GM19238 (cell line): ENCODE data around the gene MKI67.

ENCODE experiments used
- DNase-seq: peaks from one replicate; pipeline ENCODE4 v3.0.0; 2011; ENCODE audit warnings: low spot score; ENCODE audit not compliant: insufficient read length

MKI67 gene

DNA sequence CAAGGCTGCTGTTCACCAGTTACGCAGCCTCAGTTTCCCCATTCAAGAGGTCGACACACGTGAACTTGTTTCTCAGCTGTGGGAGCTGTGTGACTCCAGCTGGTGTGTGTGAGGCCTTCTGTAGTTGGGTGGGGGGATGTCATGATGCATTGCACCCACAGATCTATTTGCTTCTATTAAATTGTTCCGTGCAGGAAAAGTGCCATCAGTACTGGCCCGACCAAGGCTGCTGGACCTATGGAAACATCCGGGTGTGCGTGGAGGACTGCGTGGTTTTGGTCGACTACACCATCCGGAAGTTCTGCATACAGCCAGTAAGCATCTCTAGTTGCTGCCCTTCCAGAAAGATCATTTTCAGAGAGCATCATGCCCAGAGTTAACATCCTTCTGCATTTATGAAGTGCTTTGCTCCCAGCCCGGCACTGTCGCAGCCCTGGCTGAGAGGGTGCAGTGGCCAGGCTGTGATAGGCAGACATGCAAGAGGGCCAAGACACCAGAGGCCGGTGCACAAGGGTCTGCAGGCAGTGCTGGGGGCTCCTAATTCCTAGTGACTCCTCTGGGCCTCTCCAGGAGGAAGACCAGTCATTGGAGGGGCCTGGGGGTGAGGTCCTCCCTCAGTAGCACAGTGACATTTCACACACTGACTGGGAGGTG lies 60.2 kb downstream of the MKI67 start:
- no peak for DNase-seq

DNA sequence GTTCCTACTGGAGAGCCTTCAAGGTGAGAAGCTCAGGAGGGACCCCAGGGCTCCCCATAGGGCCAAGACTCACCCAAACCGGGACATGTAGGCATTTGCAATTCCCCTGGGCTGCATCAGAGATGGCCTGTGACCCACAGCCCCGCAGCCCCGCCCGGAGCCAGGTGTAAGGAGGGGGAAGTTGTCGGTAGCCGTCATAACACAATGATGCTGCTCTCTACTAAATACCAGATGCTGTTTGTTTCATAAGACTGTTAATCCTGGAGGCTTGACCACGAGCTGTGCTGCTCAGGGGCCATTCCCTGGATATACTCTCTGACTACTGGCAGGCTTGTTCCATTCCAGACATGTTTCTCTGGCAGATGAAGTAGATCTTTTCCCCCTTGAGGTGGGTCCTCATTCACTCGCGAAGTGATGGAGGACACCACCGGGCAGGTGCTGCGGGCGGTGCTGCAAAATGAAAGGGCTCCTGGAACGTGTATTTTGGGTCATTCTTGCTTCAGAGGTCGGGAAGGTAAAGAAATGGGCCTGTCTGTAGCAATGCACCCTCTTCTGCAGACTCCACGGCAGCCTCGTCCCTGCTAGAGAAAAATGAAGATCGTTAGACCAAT lies 61.1 kb downstream of the MKI67 start:
- no peak for DNase-seq

DNA sequence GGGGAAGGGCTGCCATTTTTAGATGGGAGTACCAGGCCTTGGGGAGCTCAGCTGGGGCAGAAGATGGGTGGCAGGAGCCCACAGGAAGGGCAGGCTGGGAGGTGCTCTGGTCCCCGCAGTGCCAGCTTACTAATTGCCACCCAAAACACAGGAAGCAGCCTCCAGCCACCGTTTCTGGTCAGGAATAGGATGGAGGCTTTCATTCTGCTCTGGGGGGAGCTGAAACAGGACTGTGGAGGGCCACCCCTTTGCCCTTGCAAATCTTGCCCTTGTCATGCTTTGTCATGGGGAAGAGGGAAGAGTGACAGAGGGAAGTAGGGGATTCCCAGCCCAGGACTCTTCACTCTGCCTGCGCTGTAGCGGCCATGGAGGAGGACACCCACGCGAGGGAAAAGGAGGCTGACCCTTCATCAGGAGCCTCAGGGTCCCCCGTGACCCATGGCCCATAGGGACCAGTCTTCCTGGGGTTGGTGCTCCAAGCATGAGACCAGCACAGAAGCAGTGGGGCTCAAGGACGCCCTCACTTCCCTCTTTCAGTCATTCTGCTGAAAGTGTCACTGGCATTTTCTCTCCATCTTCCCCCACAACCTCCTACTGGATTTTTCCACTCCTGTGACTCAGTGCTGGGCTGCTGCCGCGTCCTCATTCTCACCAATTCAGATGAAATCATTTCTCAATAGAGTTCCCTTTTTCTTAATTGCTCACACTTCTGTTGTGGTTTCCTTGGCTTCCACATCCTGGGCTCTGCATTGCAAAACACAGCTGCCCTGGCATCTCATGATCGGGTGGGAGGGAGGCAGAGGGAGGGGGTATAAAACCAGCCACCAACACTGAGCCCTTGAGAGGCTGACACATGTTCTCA lies 61.9 kb downstream of the MKI67 start:
- DNase-seq = peak; percentile 19

DNA sequence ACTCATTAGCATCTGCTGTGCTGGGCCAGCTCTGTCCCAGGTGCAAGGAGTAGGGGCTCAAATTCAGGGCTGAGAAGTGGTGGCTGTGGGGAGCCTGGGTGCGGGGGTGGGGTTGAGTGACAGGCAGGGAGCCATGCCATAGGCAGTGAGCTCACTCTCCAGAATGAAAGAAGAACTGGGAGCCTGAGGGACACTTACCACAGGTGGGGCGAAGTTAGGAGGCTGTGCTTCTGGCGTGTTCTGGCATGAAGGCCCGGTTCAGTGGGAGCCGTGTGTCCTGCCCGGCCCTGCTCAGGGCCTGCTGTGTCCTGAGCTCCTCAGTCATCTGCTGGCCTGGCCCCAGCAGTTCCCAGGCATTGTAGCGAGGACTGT lies 62.5 kb downstream of the MKI67 start:
- no peak for DNase-seq

DNA sequence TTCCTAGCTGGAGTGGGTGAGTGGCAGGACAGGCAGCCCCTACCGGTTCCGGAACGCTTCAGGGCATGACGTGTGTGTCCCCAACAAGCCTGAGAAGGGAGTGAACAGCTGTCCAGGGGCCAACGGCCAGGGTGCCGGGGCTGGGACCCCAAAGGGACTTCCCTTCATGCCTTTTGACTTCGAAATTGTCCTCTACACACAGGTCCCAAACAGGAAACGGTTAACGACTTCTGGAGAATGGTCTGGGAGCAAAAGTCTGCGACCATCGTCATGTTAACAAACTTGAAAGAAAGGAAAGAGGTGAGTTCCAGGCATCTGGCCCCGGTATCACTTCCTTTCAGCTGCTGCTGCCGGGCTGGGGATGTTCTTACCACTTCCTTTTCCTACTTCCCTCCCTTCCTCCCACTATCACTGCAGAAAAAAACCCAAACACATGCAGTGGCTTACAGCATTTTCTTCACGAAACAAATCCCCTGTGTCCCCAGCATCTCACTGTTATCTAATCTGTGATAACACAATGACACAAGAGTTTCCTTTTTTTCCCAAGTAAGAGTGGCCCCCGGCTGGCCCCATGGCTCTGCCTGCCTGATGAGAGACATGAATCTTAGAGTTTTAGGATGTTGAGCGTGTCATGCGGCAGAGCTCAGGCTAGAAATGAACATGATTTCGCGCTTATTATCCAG lies 63.2 kb downstream of the MKI67 start:
- DNase-seq = peak; percentile 23

DNA sequence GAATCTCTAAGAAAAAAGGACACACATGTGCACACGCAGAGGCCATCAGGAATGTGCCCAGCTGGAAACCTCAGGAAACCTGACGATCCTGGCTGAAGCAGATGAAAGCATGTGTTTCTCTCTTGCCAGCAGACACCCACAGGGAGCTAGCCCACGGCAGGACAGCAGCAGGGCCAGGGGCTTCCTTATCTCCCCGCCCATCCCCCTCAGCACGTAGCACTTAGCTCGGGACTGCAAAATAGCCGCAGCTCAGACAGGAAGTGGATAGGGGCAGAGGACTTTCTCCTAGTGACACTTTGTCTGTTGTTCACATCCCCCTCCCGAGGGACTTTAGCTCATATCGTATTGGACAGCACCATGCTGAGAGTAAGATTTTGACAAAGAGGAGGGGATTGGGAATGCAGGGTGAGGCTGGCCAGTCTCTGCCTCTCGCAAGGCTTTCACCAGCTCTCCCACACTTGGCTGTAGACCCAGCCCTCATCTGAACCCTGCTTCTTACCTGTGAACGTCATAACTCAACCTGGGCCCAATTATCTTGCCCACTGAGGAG lies 63.8 kb downstream of the MKI67 start:
- no peak for DNase-seq

DNA sequence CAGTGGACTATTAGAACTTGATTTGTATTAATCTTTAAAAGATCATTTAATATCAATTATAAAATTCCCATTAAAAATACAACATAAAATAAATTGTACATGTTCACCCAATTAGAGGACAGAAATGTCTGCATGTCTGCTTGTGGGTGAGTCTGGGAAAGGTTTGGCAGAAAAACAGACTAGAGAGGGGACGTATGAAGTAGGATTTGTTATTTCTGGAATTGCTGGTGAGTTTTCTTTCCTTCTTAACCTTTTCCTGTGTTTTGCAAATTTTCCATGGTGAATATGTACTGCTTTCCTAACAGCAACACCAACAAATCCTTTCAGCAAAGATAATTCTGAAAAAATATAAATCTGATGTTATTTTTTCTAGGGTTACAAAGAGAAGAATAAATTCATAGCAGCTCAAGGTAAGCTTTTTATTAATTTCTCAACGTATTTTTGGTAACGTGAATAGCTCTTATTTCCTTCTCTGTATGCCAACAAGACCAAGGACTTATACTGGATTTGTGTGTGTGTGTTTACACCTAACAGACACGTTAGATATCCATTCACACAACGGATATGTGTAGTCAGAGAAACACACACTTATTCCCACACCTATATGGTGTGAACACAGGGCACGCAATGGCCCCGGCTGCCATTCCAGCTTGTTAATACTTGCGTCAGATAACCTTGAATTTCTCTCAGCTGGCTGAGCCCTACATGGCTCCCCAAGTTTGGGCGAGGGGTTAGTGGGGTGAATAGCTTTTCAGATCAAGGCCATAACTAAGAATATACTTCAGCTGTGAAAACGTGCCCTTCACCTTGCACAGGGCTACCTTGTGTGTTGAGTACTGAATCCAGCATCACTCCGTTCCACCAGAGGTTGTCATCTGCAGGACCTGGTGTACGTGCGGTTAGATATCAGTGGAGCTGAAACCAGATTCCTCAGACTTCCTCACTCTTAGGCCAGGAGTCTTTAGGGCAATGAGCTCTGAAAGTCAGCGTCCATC lies 64.6 kb downstream of the MKI67 start:
- DNase-seq = no peak

DNA sequence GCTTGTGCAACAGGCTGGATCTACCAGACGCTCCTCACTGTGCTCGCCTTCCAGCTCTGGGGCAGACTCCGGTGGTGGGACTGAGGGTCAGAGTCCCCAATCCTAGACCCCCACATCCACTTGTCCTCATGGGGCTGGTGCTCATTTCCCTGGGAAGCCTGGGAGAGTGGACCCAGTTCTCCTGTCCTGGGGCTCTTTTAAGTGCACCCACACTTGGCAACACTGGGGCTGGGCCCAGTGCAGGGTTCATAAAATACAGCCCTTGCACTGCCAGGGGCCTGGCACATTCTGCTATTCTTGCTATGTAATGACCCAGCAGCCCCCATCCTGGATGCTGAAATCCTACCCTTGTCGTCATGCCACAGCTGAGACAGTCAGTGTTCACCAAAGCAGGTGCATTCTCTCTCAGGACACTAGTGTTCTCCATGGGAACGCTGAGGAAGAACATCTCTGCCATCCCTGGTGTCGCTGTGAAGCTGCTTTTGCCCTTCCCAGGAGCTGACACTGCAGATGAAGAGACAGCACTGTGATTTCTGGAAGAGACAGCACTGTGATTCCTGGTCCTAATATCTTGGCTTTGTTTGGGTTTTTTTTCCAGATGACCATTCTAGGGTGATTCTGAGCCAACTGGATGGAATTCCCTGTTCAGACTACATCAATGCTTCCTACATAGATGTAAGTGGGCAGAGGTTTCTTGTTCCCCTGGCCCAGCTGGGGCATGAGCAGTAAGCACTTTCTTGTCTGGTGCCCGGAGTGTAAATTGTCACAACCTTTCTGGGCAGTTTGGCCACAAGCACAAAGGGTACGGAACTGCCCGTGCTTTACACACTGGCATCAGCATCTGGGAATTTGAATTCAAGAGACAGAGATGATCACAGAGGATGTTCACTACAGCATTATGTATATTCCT lies 65.6 kb downstream of the MKI67 start:
- DNase-seq = no peak

DNA sequence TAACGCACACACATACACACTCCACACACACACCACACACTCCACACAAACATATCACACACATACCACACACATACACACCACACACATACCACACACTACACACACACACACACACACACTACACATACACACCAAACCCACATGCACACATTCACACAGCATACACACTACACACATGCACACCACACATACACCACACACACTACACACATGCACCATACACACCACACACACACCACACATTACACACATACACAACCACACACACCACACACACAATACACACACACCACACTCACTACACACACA lies 66.3 kb downstream of the MKI67 start:
- no peak for DNase-seq

DNA sequence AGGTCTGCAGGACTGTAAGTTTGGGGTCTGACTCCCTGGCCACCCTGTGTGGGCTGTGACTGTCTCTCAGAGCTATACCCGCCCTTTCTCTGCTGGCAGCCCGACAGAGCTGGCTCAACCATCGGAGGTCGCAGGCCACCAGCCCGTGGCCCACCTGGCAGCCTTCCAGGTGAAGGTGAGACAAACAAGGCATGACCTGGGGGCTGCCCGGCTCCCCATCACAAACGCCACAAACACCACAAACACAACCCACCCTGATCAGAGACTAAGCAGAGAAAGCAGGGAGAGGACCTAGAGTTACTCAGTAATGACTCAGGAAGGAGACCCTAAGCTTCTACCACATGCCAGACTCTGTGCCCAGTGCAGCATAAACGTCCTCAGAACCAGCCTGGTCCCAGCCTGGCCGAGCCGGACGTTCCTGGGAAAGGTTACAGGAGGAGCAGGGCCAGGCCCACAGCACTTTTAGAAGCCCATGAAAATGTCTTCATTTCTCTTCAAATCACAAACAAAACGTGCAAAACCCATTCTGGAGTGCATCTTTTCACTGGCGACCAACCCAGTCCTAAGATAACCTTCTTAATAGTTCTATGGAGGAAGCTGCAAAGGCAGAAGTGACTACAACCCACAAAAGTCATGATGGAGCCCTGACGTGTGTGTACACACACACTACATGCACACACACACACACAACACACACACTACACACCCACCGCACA lies 66.8 kb downstream of the MKI67 start:
- no peak for DNase-seq

DNA sequence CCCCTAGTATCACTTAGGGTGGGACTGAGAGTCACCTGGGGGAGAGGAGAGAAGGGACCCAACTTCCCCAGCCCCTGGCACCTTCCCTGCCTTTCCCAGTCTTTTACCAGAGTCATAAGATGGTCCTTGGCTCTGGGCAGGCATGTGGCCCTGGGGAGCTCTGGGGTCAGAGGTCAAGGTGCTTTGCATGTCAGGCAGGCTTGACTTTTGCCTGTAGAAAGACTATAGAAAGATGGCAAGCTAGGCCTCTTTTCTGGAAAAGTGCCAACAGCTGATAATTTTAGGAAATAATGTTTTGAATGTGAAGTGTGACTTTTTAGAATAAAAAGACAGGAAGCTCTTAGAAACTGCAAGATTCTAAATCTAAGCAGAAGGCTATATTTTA lies 67.5 kb downstream of the MKI67 start:
- DNase-seq = no peak

DNA sequence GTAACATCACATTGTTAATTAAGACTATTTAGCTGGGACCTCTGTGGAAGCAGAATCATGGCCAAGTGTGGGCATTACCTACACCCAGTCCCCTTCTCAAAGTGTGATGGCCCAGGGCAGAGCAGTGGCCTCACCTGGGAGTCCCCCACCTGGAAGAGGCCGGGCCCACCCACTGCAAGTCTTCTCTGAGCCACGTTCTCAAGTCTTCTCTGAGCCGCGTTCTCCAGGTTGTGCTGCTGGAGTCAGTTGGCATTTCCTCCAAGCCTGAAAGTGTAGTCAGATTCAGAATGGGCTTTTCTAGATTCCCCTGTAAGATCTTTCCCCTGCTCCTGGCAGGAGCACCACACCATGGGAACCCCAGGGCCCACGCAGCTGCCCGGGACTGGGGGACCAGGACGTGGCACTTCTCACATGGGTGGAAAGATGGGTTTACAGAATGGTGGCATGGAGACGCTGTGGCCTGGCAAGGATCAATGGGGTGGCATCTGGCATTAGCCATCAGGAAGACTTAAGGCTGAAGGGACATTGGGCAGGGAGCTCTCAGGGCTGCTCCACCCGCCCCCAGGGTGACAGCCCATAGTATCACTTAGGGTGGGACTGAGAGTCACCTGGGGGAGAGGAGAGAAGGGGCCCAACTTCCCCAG lies 68.0 kb downstream of the MKI67 start:
- no peak for DNase-seq

DNA sequence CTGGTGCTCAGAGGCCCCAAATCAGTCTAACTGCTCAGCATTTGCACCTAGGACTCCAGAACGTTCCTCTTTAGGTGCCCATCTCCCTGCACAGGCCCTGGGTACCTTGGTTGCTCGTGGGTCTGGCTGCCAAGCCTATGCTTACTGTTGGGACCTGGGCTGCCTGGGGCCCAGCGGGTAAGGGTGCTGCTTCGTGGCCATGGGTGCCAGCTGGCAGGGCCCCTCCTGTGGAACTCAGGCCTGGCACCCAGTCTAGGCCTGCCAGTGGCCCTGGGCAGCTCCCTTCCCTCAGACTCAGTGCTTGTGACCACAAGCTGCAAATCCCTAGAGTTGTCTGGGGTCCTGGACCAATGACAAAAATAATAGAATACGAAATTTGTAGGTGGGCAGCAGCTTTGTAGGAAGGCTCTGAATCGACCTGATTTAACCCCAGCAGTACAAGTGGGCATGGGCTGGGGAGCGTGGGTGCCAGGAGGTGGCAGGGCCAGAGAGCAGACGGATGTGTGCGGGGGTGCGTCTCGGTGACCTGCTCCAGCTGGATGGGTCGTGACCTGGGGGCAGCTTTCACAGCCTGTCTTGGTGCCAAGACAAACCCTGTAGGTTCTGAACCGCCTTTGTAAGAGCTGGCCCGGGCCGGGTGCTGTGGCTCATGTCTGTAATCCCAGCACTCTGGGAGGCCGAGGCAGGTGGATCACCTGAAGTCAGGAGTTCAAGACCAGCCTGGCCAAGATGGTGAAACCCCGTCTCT lies 69.7 kb downstream of the MKI67 start:
- no peak for DNase-seq

DNA sequence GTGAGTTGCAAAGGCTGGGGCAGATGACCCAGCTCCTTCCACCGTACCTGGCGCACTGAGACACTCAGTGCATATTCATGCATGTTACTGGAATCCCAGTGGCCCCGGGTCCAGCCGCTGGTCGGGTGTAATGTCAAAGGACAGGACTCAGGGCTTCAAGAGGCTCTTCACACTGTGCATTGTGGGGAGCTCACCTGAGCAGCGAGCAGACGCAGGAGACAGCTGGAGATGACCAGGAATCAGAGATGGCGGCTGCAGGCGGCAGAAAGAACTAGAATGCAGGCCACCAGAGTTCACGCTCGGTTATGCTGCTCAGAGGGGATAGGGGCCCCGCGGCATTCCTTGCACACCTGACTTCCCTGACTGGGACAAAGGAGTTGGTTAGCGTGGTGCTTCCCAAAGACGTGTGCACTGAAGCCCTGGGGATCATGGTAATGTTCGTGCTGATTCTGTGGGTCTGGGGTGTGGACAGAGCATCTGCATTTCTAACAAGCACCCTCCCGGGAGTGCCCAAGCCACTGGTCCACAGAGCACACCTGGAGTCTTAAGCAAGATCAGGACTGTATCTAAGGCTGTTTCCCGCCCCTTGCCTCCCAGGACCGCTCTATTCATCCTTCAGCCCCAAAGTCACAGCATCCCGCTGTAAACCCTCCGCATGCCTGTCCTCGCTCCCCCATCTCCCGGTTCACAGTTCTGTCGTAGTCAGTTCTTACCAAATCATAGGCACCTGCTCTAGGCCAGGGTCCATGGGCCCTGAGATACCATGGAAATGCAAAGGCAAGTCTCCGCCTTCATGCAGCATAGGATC lies 71.0 kb downstream of the MKI67 start:
- no peak for DNase-seq

DNA sequence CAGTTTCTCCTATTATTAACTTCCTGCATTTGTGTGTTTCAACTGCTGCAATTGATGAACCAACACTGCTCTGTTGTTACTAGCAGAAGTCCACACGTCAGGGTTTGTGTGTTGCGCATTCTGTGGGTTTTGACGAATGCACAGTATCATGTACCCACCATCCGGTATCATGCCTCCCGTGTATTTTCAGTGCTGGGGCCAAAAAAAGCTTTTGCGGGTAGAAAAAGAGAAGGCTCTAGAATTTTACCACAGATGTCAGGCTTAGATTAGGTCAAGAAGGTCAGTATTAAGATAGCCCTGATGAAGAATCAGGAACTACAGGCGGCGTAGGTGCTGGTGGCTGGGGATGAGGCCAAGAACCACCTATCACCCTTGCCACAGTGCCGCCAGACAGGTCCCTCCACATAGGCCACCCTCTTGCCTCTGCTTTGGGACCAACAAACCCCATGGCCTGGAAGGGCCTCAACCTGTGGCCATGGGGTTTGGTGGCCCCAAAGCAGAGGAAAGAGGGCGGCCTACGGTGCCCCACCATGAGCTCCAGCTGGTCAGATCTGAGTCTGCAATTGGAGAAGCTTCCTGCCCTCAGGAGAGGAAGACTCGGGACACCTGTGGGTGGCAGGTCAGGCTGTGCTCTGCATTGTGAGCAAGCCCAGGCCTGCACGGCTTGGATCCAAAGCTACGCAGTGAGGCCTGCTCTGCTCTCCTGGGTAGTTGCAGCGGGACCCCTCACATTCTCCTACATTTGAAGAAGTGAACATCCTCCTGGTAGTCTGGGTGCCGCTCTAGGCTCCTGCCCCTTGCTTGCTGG lies 71.9 kb downstream of the MKI67 start:
- DNase-seq = no peak

DNA sequence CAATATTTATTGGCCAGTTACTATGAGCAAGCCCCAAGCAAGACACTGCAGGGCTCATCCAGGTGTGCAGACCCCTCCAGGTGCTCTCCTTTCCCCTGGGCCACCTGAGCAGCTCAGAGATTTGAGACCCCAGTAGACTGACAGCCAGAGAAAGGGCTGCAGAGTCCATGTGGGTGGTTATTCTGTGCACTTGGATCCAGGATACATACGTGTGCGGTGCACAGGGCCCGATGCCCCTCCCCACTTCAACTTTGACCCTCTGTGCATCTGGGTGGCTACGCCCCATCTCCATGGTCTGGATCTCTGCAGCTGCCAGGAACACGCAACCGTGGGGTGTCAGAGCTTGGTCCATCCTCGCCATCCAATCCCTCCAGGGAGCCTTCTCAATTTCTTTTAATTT lies 72.9 kb downstream of the MKI67 start:
- DNase-seq = no peak
